HEK293 (cell line): ENCODE data around the gene AEN.

Source experiments
- BCL11A ChIP-seq: fragments of 450-650 bp; formaldehyde crosslinking; IDR thresholded peaks from 2 replicates; pipeline ENCODE4 v1.5.1; 2016; ENCODE audit warnings: low read depth, missing biosample characterization, missing genetic modification characterization
- BCL11B ChIP-seq: fragments of 450-650 bp; formaldehyde crosslinking; IDR thresholded peaks from 2 replicates; pipeline ENCODE4 v1.5.1; 2016; ENCODE audit warnings: low read depth, missing biosample characterization, missing genetic modification characterization
- CTCF ChIP-seq: fragments of 450-650 bp; formaldehyde crosslinking; IDR thresholded peaks from 2 replicates; pipeline ENCODE4 v1.5.1; 2016; ENCODE audit warnings: missing biosample characterization, missing genetic modification characterization
- GLIS1 ChIP-seq: fragments of 450-650 bp; formaldehyde crosslinking; IDR thresholded peaks from 2 replicates; pipeline ENCODE4 v1.5.1; 2016; ENCODE audit warnings: missing biosample characterization, missing genetic modification characterization
- HOXD13 ChIP-seq: sonication (generic); formaldehyde crosslinking; IDR thresholded peaks from 2 replicates; pipeline ENCODE4 v1.8.0; 2022; ENCODE audit warnings: missing genetic modification reagents, borderline replicate concordance
- PRDM6 ChIP-seq: fragments of 450-650 bp; formaldehyde crosslinking; IDR thresholded peaks from 2 replicates; pipeline ENCODE4 v1.5.1; 2017; ENCODE audit warnings: missing biosample characterization, missing genetic modification characterization
- SP7 ChIP-seq: fragments of 450-650 bp; formaldehyde crosslinking; IDR thresholded peaks from 2 replicates; pipeline ENCODE4 v1.5.1; 2016; ENCODE audit warnings: missing biosample characterization, missing genetic modification characterization
- ZBTB49 ChIP-seq: fragments of 450-650 bp; formaldehyde crosslinking; IDR thresholded peaks from 2 replicates; pipeline ENCODE4 v1.5.1; 2016; ENCODE audit warnings: missing biosample characterization, missing genetic modification characterization, low read depth
- ZBTB8A ChIP-seq: fragments of 450-650 bp; formaldehyde crosslinking; IDR thresholded peaks from 2 replicates; pipeline ENCODE4 v1.5.1; 2016; ENCODE audit warnings: missing biosample characterization, missing genetic modification characterization
- ZEB2 ChIP-seq: fragments of 450-650 bp; formaldehyde crosslinking; IDR thresholded peaks from 2 replicates; pipeline ENCODE4 v1.5.1; 2016; ENCODE audit warnings: missing biosample characterization, missing genetic modification characterization
- ZNF16 ChIP-seq: fragments of 450-650 bp; formaldehyde crosslinking; IDR thresholded peaks from 2 replicates; pipeline ENCODE4 v1.5.1; 2016; ENCODE audit warnings: low read depth, missing biosample characterization, missing genetic modification characterization
- ZNF214 ChIP-seq: fragments of 450-650 bp; formaldehyde crosslinking; IDR thresholded peaks from 2 replicates; pipeline ENCODE4 v1.5.1; 2017; ENCODE audit warnings: missing biosample characterization, mild to moderate bottlenecking, missing genetic modification characterization, borderline replicate concordance
- ZNF239 ChIP-seq: fragments of 450-650 bp; formaldehyde crosslinking; IDR thresholded peaks from 2 replicates; pipeline ENCODE4 v1.5.1; 2016; ENCODE audit warnings: missing biosample characterization, missing genetic modification characterization
- ZNF335 ChIP-seq: fragments of 450-650 bp; formaldehyde crosslinking; conservative IDR thresholded peaks from 2 replicates; pipeline ENCODE4 v1.5.1; 2016; ENCODE audit warnings: missing biosample characterization, missing genetic modification characterization
- ZNF548 ChIP-seq: fragments of 450-650 bp; formaldehyde crosslinking; IDR thresholded peaks from 2 replicates; pipeline ENCODE4 v1.5.1; 2016; ENCODE audit warnings: missing biosample characterization, missing genetic modification characterization
- ZNF571 ChIP-seq: fragments of 450-650 bp; formaldehyde crosslinking; IDR thresholded peaks from 2 replicates; pipeline ENCODE4 v1.5.0; 2017; ENCODE audit warnings: missing biosample characterization, missing genetic modification characterization
- ZNF580 ChIP-seq: fragments of 450-650 bp; formaldehyde crosslinking; IDR thresholded peaks from 2 replicates; pipeline ENCODE4 v1.5.1; 2016; ENCODE audit warnings: missing biosample characterization, missing genetic modification characterization
- ZNF596 ChIP-seq: fragments of 450-650 bp; IDR thresholded peaks from 2 replicates; pipeline ENCODE4 v1.5.0; 2018; ENCODE audit warnings: missing biosample characterization, mild to moderate bottlenecking, missing genetic modification characterization, moderate library complexity
- ZNF776 ChIP-seq: fragments of 450-650 bp; formaldehyde crosslinking; IDR thresholded peaks from 2 replicates; pipeline ENCODE4 v1.5.0; 2017; ENCODE audit warnings: missing biosample characterization, missing genetic modification characterization, borderline replicate concordance
- ZNF792 ChIP-seq: fragments of 450-650 bp; formaldehyde crosslinking; IDR thresholded peaks from 2 replicates; pipeline ENCODE4 v1.5.1; 2016; ENCODE audit warnings: missing biosample characterization, missing genetic modification characterization
- ZSCAN4 ChIP-seq: fragments of 450-650 bp; formaldehyde crosslinking; IDR thresholded peaks from 2 replicates; pipeline ENCODE4 v1.5.1; 2017; ENCODE audit warnings: missing biosample characterization, missing genetic modification characterization
- TF ChIP-seq, protein P1 (sequence below): fragments of 450-650 bp; formaldehyde crosslinking; conservative IDR thresholded peaks from 2 replicates; pipeline ENCODE4 v1.5.1; 2016; ENCODE audit warnings: low read depth, missing biosample characterization, missing genetic modification characterization
- TF ChIP-seq, protein P2 (sequence below): fragments of 450-650 bp; formaldehyde crosslinking; IDR thresholded peaks from 2 replicates; pipeline ENCODE4 v1.5.1; 2016; ENCODE audit warnings: missing biosample characterization, missing genetic modification characterization
- TF ChIP-seq, protein P3 (sequence below): fragments of 450-650 bp; formaldehyde crosslinking; IDR thresholded peaks from 2 replicates; pipeline ENCODE4 v1.5.1; 2017; ENCODE audit warnings: missing biosample characterization, missing genetic modification characterization

The AEN gene

DNA sequence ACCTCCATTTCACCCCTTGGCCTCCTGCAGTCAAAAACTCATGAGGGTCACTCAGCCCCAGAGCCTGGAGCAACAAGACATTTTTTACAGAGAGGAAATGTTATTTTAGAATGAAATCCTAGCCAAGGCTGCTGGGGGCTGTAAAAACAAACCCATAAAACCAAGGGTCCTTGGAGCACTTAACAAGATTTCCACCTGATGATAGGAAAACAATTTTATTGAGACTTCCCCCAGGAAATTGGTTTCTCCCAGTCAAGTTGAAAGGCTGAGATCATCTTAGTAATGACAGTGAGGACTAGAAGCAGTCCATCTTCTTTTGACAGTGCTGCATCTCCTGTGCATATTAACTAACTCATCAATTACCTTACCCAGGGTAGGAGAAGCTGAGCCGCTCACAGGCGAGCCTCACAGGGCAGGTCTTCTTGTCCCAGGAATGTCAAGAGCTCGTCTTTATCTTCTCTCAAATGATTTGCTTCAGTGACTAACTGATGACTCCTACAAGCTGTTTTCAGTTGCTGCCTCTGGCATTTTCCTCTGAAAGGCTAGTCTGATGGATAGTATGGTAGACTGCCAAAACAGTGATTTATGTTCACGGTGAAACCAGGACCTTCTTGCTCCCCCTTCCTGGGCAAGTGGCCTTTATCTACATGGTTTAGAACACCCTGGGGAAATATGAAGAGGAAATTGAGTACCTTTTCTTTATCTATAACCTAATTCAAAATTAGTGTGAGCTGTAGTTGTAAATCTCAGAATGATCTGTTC is 34.6 kb upstream of the AEN start (continued):
- TF ChIP-seq ZNF335 (tag by site-specific recombination) (0 out of 2 replicates have a peak, but pooled peaks have one; percentile 22), ZNF571 (no peak), CTCF (no peak), ZNF548 (tag by site-specific recombination) (no peak), BCL11B (tag by site-specific recombination) (no peak), ZNF776 (tag by site-specific recombination) (no peak), ZNF214 (tag by site-specific recombination) (no peak), GLIS1 (tag by site-specific recombination) (peak; percentile 98), ZSCAN4 (tag by site-specific recombination) (no peak), ZBTB8A (tag by site-specific recombination) (peak; percentile 42; the same call in 1 of the 2 replicates), BCL11A (tag by site-specific recombination) (no peak), SP7 (tag by site-specific recombination) (peak; percentile 84), PRDM6 (tag by site-specific recombination) (peak; percentile 91), ZEB2 (tag by site-specific recombination) (peak; percentile 74), ZNF580 (tag by site-specific recombination) (peak; percentile 58; the same call in 1 of the 2 replicates), HOXD13 (CRISPR knock-in tag) (peak; percentile 77), ZNF596 (peak; percentile 52), ZNF16 (no peak), ZBTB49 (tag by site-specific recombination) (no peak), ZNF239 (tag by site-specific recombination) (no peak), ZNF792 (no peak)
- TF ChIP-seq, protein P1, sequence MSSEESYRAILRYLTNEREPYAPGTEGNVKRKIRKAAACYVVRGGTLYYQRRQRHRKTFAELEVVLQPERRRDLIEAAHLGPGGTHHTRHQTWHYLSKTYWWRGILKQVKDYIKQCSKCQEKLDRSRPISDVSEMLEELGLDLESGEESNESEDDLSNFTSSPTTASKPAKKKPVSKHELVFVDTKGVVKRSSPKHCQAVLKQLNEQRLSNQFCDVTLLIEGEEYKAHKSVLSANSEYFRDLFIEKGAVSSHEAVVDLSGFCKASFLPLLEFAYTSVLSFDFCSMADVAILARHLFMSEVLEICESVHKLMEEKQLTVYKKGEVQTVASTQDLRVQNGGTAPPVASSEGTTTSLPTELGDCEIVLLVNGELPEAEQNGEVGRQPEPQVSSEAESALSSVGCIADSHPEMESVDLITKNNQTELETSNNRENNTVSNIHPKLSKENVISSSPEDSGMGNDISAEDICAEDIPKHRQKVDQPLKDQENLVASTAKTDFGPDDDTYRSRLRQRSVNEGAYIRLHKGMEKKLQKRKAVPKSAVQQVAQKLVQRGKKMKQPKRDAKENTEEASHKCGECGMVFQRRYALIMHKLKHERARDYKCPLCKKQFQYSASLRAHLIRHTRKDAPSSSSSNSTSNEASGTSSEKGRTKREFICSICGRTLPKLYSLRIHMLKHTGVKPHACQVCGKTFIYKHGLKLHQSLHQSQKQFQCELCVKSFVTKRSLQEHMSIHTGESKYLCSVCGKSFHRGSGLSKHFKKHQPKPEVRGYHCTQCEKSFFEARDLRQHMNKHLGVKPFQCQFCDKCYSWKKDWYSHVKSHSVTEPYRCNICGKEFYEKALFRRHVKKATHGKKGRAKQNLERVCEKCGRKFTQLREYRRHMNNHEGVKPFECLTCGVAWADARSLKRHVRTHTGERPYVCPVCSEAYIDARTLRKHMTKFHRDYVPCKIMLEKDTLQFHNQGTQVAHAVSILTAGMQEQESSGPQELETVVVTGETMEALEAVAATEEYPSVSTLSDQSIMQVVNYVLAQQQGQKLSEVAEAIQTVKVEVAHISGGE (tag by site-specific recombination) = no peak
- TF ChIP-seq, protein P2, sequence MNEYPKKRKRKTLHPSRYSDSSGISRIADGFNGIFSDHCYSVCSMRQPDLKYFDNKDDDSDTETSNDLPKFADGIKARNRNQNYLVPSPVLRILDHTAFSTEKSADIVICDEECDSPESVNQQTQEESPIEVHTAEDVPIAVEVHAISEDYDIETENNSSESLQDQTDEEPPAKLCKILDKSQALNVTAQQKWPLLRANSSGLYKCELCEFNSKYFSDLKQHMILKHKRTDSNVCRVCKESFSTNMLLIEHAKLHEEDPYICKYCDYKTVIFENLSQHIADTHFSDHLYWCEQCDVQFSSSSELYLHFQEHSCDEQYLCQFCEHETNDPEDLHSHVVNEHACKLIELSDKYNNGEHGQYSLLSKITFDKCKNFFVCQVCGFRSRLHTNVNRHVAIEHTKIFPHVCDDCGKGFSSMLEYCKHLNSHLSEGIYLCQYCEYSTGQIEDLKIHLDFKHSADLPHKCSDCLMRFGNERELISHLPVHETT (tag by site-specific recombination) = no peak
- TF ChIP-seq, protein P3, sequence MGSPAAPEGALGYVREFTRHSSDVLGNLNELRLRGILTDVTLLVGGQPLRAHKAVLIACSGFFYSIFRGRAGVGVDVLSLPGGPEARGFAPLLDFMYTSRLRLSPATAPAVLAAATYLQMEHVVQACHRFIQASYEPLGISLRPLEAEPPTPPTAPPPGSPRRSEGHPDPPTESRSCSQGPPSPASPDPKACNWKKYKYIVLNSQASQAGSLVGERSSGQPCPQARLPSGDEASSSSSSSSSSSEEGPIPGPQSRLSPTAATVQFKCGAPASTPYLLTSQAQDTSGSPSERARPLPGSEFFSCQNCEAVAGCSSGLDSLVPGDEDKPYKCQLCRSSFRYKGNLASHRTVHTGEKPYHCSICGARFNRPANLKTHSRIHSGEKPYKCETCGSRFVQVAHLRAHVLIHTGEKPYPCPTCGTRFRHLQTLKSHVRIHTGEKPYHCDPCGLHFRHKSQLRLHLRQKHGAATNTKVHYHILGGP = no peak
